Neural progenitor cell (in vitro differentiated cells): ENCODE results near the gene BRD2. TPM values are rescaled to one million over a fixed set of nuclear protein-coding genes. Genes with fewer than 3 reads are reported as not detected.

ENCODE experiments used
- DNase-seq: peaks from one replicate; pipeline ENCODE4 v3.0.0-alpha.2; 2016; ENCODE audit warnings: low spot score
- H2AFZ ChIP-seq: fragments of 200-600 bp; sonication (generic); replicated peaks from 2 replicates; pipeline ENCODE4 v1.6.1; 2016; ENCODE audit warnings: antibody characterized with exemption
- H3F3A ChIP-seq: fragments of 200-600 bp; sonication (generic); 2 replicates; pipeline ENCODE4 v1.6.1; 2016; ENCODE audit warnings: antibody characterized with exemption, low read depth
- H3K27ac ChIP-seq: fragments of 200-600 bp; sonication (generic); 2 replicates; pipeline ENCODE4 v1.5.1; 2016; ENCODE audit warnings: mild to moderate bottlenecking
- H3K27me3 ChIP-seq: fragments of 200-600 bp; sonication (generic); 2 replicates; pipeline ENCODE4 v1.6.1; 2016; ENCODE audit warnings: mild to moderate bottlenecking, moderate library complexity
- H3K36me3 ChIP-seq: fragments of 200-600 bp; sonication (generic); 2 replicates; pipeline ENCODE4 v1.5.1; 2016
- H3K4me1 ChIP-seq: fragments of 200-600 bp; sonication (generic); 2 replicates; pipeline ENCODE4 v1.6.1; 2016; ENCODE audit warnings: mixed run types
- H3K4me2 ChIP-seq: fragments of 200-600 bp; sonication (generic); 2 replicates; pipeline ENCODE4 v1.6.1; 2016
- H3K4me3 ChIP-seq: fragments of 200-600 bp; sonication (generic); 2 replicates; pipeline ENCODE4 v1.5.1; 2016
- H3K79me2 ChIP-seq: fragments of 200-600 bp; sonication (generic); 2 replicates; pipeline ENCODE4 v1.6.1; 2016; ENCODE audit warnings: low read depth
- H3K9ac ChIP-seq: fragments of 200-600 bp; sonication (generic); 2 replicates; pipeline ENCODE4 v1.6.1; 2016
- H3K9me3 ChIP-seq: fragments of 200-600 bp; sonication (generic); 2 replicates; pipeline ENCODE4 v1.5.1; 2016; ENCODE audit warnings: low read depth
- H4K20me1 ChIP-seq: fragments of 200-600 bp; sonication (generic); 2 replicates; pipeline ENCODE4 v1.6.1; 2016; ENCODE audit warnings: low read depth
- H3K27ac Mint-ChIP-seq: 3 replicates; pipeline ENCODE4 v1.8.0; 2021; ENCODE audit warnings: mixed read lengths
- H3K27me3 Mint-ChIP-seq: 2 replicates; pipeline ENCODE4 v1.8.0; 2022; ENCODE audit warnings: low read depth, mild to moderate bottlenecking, inconsistent platforms, moderate library complexity, mixed read lengths; ENCODE audit not compliant: insufficient read depth
- H3K36me3 Mint-ChIP-seq: 3 replicates; pipeline ENCODE4 v1.8.0; 2021; ENCODE audit warnings: mixed read lengths
- H3K4me1 Mint-ChIP-seq: 3 replicates; pipeline ENCODE4 v1.8.0; 2021; ENCODE audit warnings: mixed read lengths
- H3K4me3 Mint-ChIP-seq: 3 replicates; pipeline ENCODE4 v1.8.0; 2021; ENCODE audit warnings: mild to moderate bottlenecking, moderate library complexity, mixed read lengths
- H3K9me3 Mint-ChIP-seq: 3 replicates; pipeline ENCODE4 v1.8.0; 2020; ENCODE audit warnings: mixed read lengths
- EZH2 ChIP-seq: fragments of 200-600 bp; sonication (generic); IDR thresholded peaks from 2 replicates; pipeline ENCODE4 v1.6.1; 2017; ENCODE audit warnings: antibody characterized with exemption, mild to moderate bottlenecking, moderate library complexity
- EZH2phosphoT487 ChIP-seq: fragments of 200-600 bp; sonication (generic); IDR thresholded peaks from 2 replicates; pipeline ENCODE4 v1.6.1; 2017; ENCODE audit warnings: antibody characterized with exemption
- total RNA-seq: library from RNA; depleted of rRNA; stranded (reverse); fragments of >200 nt; gene quantifications from 2 replicates; pipeline ENCODE4 v1.2.3, GENCODE V29; 2015; ENCODE audit warnings: low replicate concordance
- TF ChIP-seq, protein P1 (sequence below): fragments of 200-600 bp; sonication (generic); IDR thresholded peaks from 2 replicates; pipeline ENCODE4 v1.5.1; 2017; ENCODE audit warnings: antibody characterized with exemption, mild to moderate bottlenecking

Gene BRD2
- total RNA-seq, 1 donor from 2014 or later = 202 TPM

DNA sequence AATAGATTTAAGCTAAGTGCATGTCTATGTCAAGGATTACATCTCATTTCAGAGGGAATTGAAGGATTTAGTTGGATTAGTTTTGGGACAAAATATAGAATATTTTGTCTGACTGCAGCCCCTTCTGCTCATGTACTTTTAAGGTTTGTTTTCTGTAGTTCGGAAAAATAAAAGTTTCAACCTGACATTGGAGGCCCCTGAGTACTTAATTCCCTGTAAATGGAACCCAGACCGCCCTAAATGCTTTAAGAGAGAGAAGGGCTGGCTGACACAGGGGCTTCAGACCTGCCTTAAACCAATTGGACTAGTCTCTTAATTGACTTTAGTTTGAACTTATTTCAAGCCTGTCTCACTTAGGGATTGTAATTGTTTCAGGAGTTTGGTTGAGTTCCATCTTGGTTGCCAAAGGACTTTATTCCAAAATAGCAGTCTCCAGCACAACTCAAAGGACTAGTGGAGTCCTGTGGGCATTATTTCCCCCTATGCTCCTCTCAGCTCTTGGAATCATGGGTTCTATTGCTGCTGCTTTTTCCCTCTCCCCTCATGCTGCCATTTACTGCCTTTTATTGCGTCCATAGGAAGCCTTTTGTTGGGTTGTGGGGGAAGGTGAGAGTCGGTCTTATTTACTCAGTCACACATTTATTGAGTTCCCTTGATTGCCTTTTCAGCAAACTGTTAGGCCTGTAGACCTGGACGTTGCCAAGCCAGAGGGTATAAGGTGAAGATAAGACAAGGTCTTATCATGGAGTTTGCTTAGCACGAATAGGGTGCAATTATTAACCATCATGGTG lies 14.5 kb downstream of the BRD2 start:
- Histone ChIP-seq H3K9me3 (no peaks in the 10 kb centered on the region), H3K27me3 (no peaks in the 10 kb centered on the region), H3F3A (peaks cover 69% of the 10 kb centered on the region), H3K36me3 (peaks cover 23% of the 10 kb centered on the region), H3K9ac (no peak overlapping the region), H3K4me1 (no peaks in the 10 kb centered on the region), H3K4me3 (no peak overlapping the region), H3K4me2 (no peak overlapping the region), H3K79me2 (peaks cover 29% of the 10 kb centered on the region), H3K27ac (peak overlapping the region; percentile 74), H4K20me1 (peaks cover 65% of the 10 kb centered on the region), H2AFZ (no peak overlapping the region)
- peaks cover 5% of the 10 kb centered on the region for H3K4me1 Mint-ChIP-seq
- no peaks in the 10 kb centered on the region for H3K9me3 Mint-ChIP-seq
- H3K27me3 Mint-ChIP-seq = peaks cover 14% of the 10 kb centered on the region
- DNase-seq = no peak
- no peak overlapping the region for H3K4me3 Mint-ChIP-seq
- H3K36me3 Mint-ChIP-seq = peaks cover 35% of the 10 kb centered on the region
- TF ChIP-seq, protein P1, sequence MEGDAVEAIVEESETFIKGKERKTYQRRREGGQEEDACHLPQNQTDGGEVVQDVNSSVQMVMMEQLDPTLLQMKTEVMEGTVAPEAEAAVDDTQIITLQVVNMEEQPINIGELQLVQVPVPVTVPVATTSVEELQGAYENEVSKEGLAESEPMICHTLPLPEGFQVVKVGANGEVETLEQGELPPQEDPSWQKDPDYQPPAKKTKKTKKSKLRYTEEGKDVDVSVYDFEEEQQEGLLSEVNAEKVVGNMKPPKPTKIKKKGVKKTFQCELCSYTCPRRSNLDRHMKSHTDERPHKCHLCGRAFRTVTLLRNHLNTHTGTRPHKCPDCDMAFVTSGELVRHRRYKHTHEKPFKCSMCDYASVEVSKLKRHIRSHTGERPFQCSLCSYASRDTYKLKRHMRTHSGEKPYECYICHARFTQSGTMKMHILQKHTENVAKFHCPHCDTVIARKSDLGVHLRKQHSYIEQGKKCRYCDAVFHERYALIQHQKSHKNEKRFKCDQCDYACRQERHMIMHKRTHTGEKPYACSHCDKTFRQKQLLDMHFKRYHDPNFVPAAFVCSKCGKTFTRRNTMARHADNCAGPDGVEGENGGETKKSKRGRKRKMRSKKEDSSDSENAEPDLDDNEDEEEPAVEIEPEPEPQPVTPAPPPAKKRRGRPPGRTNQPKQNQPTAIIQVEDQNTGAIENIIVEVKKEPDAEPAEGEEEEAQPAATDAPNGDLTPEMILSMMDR = no peak
- no peak for TF ChIP-seq EZH2phosphoT487
- no peak for TF ChIP-seq EZH2
- H3K27ac Mint-ChIP-seq = no peak overlapping the region

DNA sequence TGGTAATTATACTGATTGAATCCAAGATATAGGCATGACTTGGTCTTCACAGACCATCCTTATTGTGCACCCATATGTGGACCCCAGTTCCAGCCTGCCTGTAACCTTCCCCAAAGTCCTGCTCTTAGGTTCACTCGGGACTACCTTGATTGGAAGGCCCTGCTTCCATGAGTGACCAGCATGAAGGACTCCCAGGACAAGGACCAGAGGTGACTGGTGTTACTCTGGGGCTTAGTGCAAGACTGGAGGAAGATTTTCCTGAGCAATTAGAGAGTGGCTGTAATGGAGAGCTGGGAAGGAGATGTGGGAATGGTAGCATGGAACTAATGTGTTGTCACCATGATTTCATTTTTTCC lies 15.1 kb downstream of the BRD2 start:
- Mint-ChIP-seq H3K27me3 (peaks cover 12% of the 10 kb centered on the region), H3K27ac (no peak overlapping the region), H3K9me3 (no peaks in the 10 kb centered on the region), H3K4me1 (peaks cover 5% of the 10 kb centered on the region), H3K4me3 (no peak overlapping the region), H3K36me3 (peaks cover 29% of the 10 kb centered on the region)
- TF ChIP-seq, protein P1 = no peak
- TF ChIP-seq EZH2 = no peak
- TF ChIP-seq EZH2phosphoT487 = no peak
- peaks cover 63% of the 10 kb centered on the region for H3F3A ChIP-seq
- peaks cover 59% of the 10 kb centered on the region for H4K20me1 ChIP-seq
- H3K4me2 ChIP-seq = no peak overlapping the region
- H2AFZ ChIP-seq = no peak overlapping the region
- H3K27ac ChIP-seq = no peak overlapping the region
- H3K4me1 ChIP-seq = no peaks in the 10 kb centered on the region
- H3K79me2 ChIP-seq = peaks cover 24% of the 10 kb centered on the region
- DNase-seq = no peak
- no peaks in the 10 kb centered on the region for H3K9me3 ChIP-seq
- no peak overlapping the region for H3K4me3 ChIP-seq
- no peak overlapping the region for H3K9ac ChIP-seq
- no peaks in the 10 kb centered on the region for H3K27me3 ChIP-seq
- H3K36me3 ChIP-seq = peaks cover 18% of the 10 kb centered on the region

DNA sequence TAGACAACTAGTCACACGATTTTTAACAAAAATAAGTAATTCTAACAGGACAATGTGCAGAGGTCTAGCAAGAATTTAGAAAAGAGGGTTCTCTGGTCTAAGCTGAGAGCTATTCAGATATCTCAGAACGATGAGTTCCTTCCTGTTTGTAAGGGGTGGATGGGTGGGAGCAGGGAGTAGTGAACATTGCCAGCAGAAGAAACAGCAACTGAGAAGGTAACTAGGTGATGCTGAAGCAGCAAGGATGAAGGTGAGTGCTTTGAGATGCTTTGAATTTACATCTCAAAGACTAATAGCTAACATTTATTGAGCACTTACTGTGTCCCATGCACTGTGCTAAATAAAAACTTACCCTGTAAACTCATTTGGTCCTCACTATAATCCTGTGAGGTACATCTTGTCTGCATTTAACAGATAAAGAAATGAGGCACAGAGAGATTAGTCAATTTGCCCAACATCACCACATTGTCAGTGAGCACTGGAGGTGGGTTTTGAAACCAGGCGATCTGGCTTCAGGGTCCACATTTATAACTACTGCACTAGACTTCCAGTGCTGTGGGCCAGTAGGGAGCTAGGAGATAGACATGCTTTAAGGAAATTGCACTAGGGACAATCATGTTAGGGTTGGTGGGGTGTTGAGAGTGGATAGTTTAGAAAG lies 15.7 kb downstream of the BRD2 start:
- Histone ChIP-seq H4K20me1 (peaks cover 54% of the 10 kb centered on the region), H3K9me3 (no peaks in the 10 kb centered on the region), H3K27me3 (no peaks in the 10 kb centered on the region), H3K79me2 (peaks cover 19% of the 10 kb centered on the region), H3F3A (peaks cover 57% of the 10 kb centered on the region), H3K4me2 (no peak overlapping the region), H3K27ac (no peak overlapping the region), H3K4me3 (no peak overlapping the region), H2AFZ (no peak overlapping the region), H3K9ac (no peak overlapping the region), H3K4me1 (no peaks in the 10 kb centered on the region), H3K36me3 (peaks cover 13% of the 10 kb centered on the region)
- Mint-ChIP-seq H3K27ac (no peak overlapping the region), H3K27me3 (peaks cover 12% of the 10 kb centered on the region), H3K4me1 (peaks cover 5% of the 10 kb centered on the region), H3K4me3 (no peak overlapping the region), H3K36me3 (peaks cover 24% of the 10 kb centered on the region), H3K9me3 (no peaks in the 10 kb centered on the region)
- TF ChIP-seq EZH2 = no peak
- DNase-seq = no peak
